ENCODE measurements around the gene LZTFL1.

LZTFL1 gene

DNA sequence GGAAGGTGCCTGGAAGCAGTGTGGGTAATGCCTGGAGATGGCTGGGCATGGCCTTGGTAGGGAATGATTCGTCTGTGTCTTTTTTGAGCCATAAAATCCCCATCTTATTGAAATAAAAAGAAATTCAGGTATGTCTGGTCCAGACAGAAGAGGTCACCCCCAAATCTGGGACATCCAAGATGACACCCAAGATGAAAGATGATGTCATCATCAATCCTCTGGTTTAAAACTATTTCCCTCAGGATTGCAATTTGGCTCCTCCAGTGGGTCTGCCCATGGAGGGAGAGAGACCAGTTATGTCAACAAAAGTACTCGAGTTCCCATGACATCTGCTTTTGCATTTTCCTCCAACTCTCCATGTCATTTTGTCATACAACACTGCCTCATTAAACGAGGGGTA lies 27.7 kb upstream of the LZTFL1 start:
- no peaks in the 10 kb centered on the region for H3K4me1 ChIP-seq (ENCODE audit: control insufficient read depth, low read length)
- no peaks in the 10 kb centered on the region for H4K20me1 ChIP-seq (ENCODE audit: control insufficient read depth, insufficient read depth, low read depth, low read length)
- TF ChIP-seq EZH2phosphoT487 (IDR thresholded peaks at IDR 0.05; ENCODE audit: borderline replicate concordance, low read length): no peak
- TF ChIP-seq, protein P1, sequence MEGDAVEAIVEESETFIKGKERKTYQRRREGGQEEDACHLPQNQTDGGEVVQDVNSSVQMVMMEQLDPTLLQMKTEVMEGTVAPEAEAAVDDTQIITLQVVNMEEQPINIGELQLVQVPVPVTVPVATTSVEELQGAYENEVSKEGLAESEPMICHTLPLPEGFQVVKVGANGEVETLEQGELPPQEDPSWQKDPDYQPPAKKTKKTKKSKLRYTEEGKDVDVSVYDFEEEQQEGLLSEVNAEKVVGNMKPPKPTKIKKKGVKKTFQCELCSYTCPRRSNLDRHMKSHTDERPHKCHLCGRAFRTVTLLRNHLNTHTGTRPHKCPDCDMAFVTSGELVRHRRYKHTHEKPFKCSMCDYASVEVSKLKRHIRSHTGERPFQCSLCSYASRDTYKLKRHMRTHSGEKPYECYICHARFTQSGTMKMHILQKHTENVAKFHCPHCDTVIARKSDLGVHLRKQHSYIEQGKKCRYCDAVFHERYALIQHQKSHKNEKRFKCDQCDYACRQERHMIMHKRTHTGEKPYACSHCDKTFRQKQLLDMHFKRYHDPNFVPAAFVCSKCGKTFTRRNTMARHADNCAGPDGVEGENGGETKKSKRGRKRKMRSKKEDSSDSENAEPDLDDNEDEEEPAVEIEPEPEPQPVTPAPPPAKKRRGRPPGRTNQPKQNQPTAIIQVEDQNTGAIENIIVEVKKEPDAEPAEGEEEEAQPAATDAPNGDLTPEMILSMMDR (IDR thresholded peaks at IDR 0.05; ENCODE audit: low read depth, low read length, poor library complexity, severe bottlenecking): no peak
- no peak overlapping the region for H3K27ac ChIP-seq (ENCODE audit: low read depth, low read length)
- no peaks in the 10 kb centered on the region for H3K36me3 ChIP-seq (ENCODE audit: control insufficient read depth, low read length)
- H3K4me2 ChIP-seq (ENCODE audit: low read length): no peak overlapping the region
- H3F3A ChIP-seq (ENCODE audit: control insufficient read depth, insufficient read depth): no peaks in the 10 kb centered on the region
- peaks cover 23% of the 10 kb centered on the region for H3K27me3 ChIP-seq (ENCODE audit: control insufficient read depth, low read length)
- H3K79me2 ChIP-seq (ENCODE audit: control insufficient read depth, low read length): no peaks in the 10 kb centered on the region
- no peaks in the 10 kb centered on the region for H3K9me3 ChIP-seq (ENCODE audit: control insufficient read depth, insufficient read depth, low read length)
- no peak overlapping the region for H3K4me3 ChIP-seq (ENCODE audit: low read length)
- H3K9me2 ChIP-seq (replicated peaks; ENCODE audit: control insufficient read depth, low read length): no peaks in the 10 kb centered on the region

DNA sequence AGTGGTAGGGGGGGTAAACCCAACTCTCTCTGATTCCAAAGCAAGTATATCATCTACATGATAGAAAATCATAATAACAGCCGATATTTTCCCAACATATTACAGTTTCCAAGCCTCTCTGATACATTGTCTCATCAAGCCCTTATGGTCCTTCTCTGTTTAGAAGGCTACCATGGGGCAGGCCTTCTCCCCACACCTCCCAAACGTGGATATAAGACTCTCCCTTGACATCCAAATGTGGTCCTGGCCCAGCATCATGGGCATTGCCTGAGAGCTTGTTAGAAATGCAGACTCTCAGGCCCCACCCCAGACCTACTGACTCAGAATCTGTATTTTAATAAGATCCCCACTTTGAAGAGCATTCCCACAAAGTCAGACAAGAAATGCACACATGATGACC lies 26.7 kb upstream of the LZTFL1 start:
- Histone ChIP-seq H3K79me2 (ENCODE audit: control insufficient read depth, low read length) (no peaks in the 10 kb centered on the region), H3K27me3 (ENCODE audit: control insufficient read depth, low read length) (peaks cover 20% of the 10 kb centered on the region), H3K4me2 (ENCODE audit: low read length) (no peak overlapping the region), H3F3A (ENCODE audit: control insufficient read depth, insufficient read depth) (no peaks in the 10 kb centered on the region), H3K9me2 (replicated peaks; ENCODE audit: control insufficient read depth, low read length) (no peaks in the 10 kb centered on the region), H3K27ac (ENCODE audit: low read depth, low read length) (no peak overlapping the region), H4K20me1 (ENCODE audit: control insufficient read depth, insufficient read depth, low read depth, low read length) (no peaks in the 10 kb centered on the region), H3K36me3 (ENCODE audit: control insufficient read depth, low read length) (no peaks in the 10 kb centered on the region), H3K9me3 (ENCODE audit: control insufficient read depth, insufficient read depth, low read length) (no peaks in the 10 kb centered on the region), H3K4me1 (ENCODE audit: control insufficient read depth, low read length) (no peaks in the 10 kb centered on the region), H3K4me3 (ENCODE audit: low read length) (no peak overlapping the region)
- TF ChIP-seq EZH2phosphoT487 (IDR thresholded peaks at IDR 0.05; ENCODE audit: borderline replicate concordance, low read length): no peak
- TF ChIP-seq, protein P1 (IDR thresholded peaks at IDR 0.05; ENCODE audit: low read depth, low read length, poor library complexity, severe bottlenecking): no peak

DNA sequence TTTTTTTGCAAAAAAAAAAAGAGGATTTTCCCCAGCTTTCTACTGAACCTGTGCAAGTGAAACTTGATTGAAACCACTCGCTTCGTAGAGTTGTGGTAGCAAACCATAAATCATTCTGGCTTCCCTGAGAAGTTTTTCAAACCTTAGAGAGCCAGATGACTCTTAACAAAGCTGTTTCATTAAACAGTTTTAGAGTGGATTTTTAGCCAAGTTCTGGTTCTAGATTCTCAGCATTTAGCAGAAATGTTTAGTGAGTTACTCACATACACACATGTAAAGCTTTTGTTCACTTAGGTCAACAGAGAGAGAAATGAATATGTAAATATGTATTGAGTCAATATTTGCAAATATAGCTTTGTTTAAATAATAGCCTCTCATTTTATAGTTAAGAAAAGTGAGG lies 26.3 kb upstream of the LZTFL1 start:
- H3K9me3 ChIP-seq (ENCODE audit: control insufficient read depth, insufficient read depth, low read length): no peaks in the 10 kb centered on the region
- H3K4me3 ChIP-seq (ENCODE audit: low read length): no peak overlapping the region
- no peaks in the 10 kb centered on the region for H3F3A ChIP-seq (ENCODE audit: control insufficient read depth, insufficient read depth)
- no peaks in the 10 kb centered on the region for H3K79me2 ChIP-seq (ENCODE audit: control insufficient read depth, low read length)
- H3K4me2 ChIP-seq (ENCODE audit: low read length): no peak overlapping the region
- H4K20me1 ChIP-seq (ENCODE audit: control insufficient read depth, insufficient read depth, low read depth, low read length): no peaks in the 10 kb centered on the region
- H3K4me1 ChIP-seq (ENCODE audit: control insufficient read depth, low read length): no peaks in the 10 kb centered on the region
- H3K27me3 ChIP-seq (ENCODE audit: control insufficient read depth, low read length): peaks cover 23% of the 10 kb centered on the region
- no peaks in the 10 kb centered on the region for H3K36me3 ChIP-seq (ENCODE audit: control insufficient read depth, low read length)
- no peaks in the 10 kb centered on the region for H3K9me2 ChIP-seq (replicated peaks; ENCODE audit: control insufficient read depth, low read length)
- no peak overlapping the region for H3K27ac ChIP-seq (ENCODE audit: low read depth, low read length)
- TF ChIP-seq, protein P1 (IDR thresholded peaks at IDR 0.05; ENCODE audit: low read depth, low read length, poor library complexity, severe bottlenecking): no peak
- no peak for TF ChIP-seq EZH2phosphoT487 (IDR thresholded peaks at IDR 0.05; ENCODE audit: borderline replicate concordance, low read length)

GRCh38 chr3:45865563-45865962 lies 23.6 kb upstream of the LZTFL1 start:
- Histone ChIP-seq H4K20me1 (ENCODE audit: control insufficient read depth, insufficient read depth, low read depth, low read length) (no peaks in the 10 kb centered on the region), H3K9me3 (ENCODE audit: control insufficient read depth, insufficient read depth, low read length) (no peaks in the 10 kb centered on the region), H3K79me2 (ENCODE audit: control insufficient read depth, low read length) (no peaks in the 10 kb centered on the region), H3K4me3 (ENCODE audit: low read length) (no peak overlapping the region), H3K36me3 (ENCODE audit: control insufficient read depth, low read length) (no peaks in the 10 kb centered on the region), H3K4me2 (ENCODE audit: low read length) (no peak overlapping the region), H3K27ac (ENCODE audit: low read depth, low read length) (no peak overlapping the region), H3K9me2 (replicated peaks; ENCODE audit: control insufficient read depth, low read length) (no peaks in the 10 kb centered on the region), H3F3A (ENCODE audit: control insufficient read depth, insufficient read depth) (no peaks in the 10 kb centered on the region), H3K4me1 (ENCODE audit: control insufficient read depth, low read length) (no peaks in the 10 kb centered on the region), H3K27me3 (ENCODE audit: control insufficient read depth, low read length) (peaks cover 41% of the 10 kb centered on the region)
- TF ChIP-seq EZH2phosphoT487 (IDR thresholded peaks at IDR 0.05; ENCODE audit: borderline replicate concordance, low read length): no peak
- TF ChIP-seq, protein P1 (IDR thresholded peaks at IDR 0.05; ENCODE audit: low read depth, low read length, poor library complexity, severe bottlenecking): no peak

All from DOHH2 (cell line).